Karpas-422 (cell line): ENCODE data around the gene ABCG5. TPM values are rescaled to one million over a fixed set of nuclear protein-coding genes. Genes with fewer than 3 reads are reported as not detected.

Experiments
- DNase-seq: peaks from one replicate; pipeline ENCODE4 v3.0.0-alpha.2; 2015
- H2AFZ ChIP-seq: fragments of 200-600 bp; sonication (generic); 2 replicates; pipeline ENCODE4 v1.6.1; 2014; ENCODE audit warnings: antibody characterized with exemption, low read length, mixed read lengths
- H3K27ac ChIP-seq: fragments of 200-600 bp; sonication (generic); 2 replicates; pipeline ENCODE4 v1.5.1; 2014; ENCODE audit warnings: mild to moderate bottlenecking, low read length, moderate library complexity
- H3K27me3 ChIP-seq: fragments of 200-600 bp; sonication (generic); 2 replicates; pipeline ENCODE4 v1.6.1; 2014; ENCODE audit warnings: low read length, mixed read lengths
- H3K36me3 ChIP-seq: fragments of 200-600 bp; sonication (generic); 2 replicates; pipeline ENCODE4 v1.6.1; 2014; ENCODE audit warnings: low read length, mixed read lengths; ENCODE audit not compliant: insufficient read depth
- H3K4me1 ChIP-seq: fragments of 200-600 bp; sonication (generic); 2 replicates; pipeline ENCODE4 v1.6.1; 2014; ENCODE audit warnings: mild to moderate bottlenecking, low read length, mixed read lengths
- H3K4me2 ChIP-seq: fragments of 200-600 bp; sonication (generic); 2 replicates; pipeline ENCODE4 v1.6.1; 2014; ENCODE audit warnings: low read length, low read depth, mild to moderate bottlenecking; ENCODE audit not compliant: poor library complexity, severe bottlenecking
- H3K4me3 ChIP-seq: fragments of 200-600 bp; sonication (generic); 2 replicates; pipeline ENCODE4 v1.5.1; 2014; ENCODE audit warnings: mild to moderate bottlenecking, antibody characterized with exemption, low read length, mixed read lengths
- H3K79me2 ChIP-seq: fragments of 200-600 bp; sonication (generic); 2 replicates; pipeline ENCODE4 v1.6.1; 2014; ENCODE audit warnings: mild to moderate bottlenecking, low read length, mixed read lengths
- H3K9ac ChIP-seq: fragments of 200-600 bp; sonication (generic); 2 replicates; pipeline ENCODE4 v1.6.0; 2014; ENCODE audit warnings: low read length
- H3K9me2 ChIP-seq: fragments of 200-600 bp; sonication (generic), shearing (Covaris generic); replicated peaks from 2 replicates; pipeline ENCODE4 v1.6.0; 2014; ENCODE audit warnings: mild to moderate bottlenecking, low read length, moderate library complexity; ENCODE audit not compliant: insufficient read depth
- H3K9me3 ChIP-seq: fragments of 300-700, 200-600 bp; sonication (generic); 2 replicates; pipeline ENCODE4 v1.6.1; 2014; ENCODE audit warnings: low read length, mixed read lengths
- H4K20me1 ChIP-seq: fragments of 200-600 bp; sonication (generic); 2 replicates; pipeline ENCODE4 v1.6.1; 2014; ENCODE audit warnings: mild to moderate bottlenecking, antibody characterized with exemption, low read length, low read depth; ENCODE audit not compliant: insufficient read depth
- total RNA-seq: library from RNA; depleted of rRNA; stranded (reverse); fragments of >200 nt; shearing (Covaris generic); gene quantifications from 2 replicates; pipeline ENCODE4 v1.2.3, GENCODE V29; 2014; ENCODE audit warnings: low replicate concordance

Gene ABCG5
- total RNA-seq, 1 experiment from 2014 or later: not detected

GRCh38 chr2:43794956-43795355, 43.7 kb downstream of the ABCG5 start:
- H2AFZ ChIP-seq: no peak overlapping the region
- H4K20me1 ChIP-seq: no peaks in the 10 kb centered on the region
- H3K9me2 ChIP-seq: no peaks in the 10 kb centered on the region
- no peaks in the 10 kb centered on the region for H3K9me3 ChIP-seq
- no peaks in the 10 kb centered on the region for H3K36me3 ChIP-seq
- no peak overlapping the region for H3K4me3 ChIP-seq
- no peaks in the 10 kb centered on the region for H3K27me3 ChIP-seq
- H3K4me2 ChIP-seq: no peak overlapping the region
- no peaks in the 10 kb centered on the region for H3K79me2 ChIP-seq
- H3K27ac ChIP-seq: no peak overlapping the region
- DNase-seq: no peak
- H3K9ac ChIP-seq: no peak overlapping the region
- H3K4me1 ChIP-seq: peaks cover 7% of the 10 kb centered on the region

- no peak overlapping the region for H3K4me2 ChIP-seq
- no peaks in the 10 kb centered on the region for H3K36me3 ChIP-seq
- H4K20me1 ChIP-seq: no peaks in the 10 kb centered on the region
- H3K27ac ChIP-seq: no peak overlapping the region
- H3K4me1 ChIP-seq: peaks cover 7% of the 10 kb centered on the region
- no peaks in the 10 kb centered on the region for H3K9me3 ChIP-seq
- no peaks in the 10 kb centered on the region for H3K27me3 ChIP-seq
- H3K9me2 ChIP-seq: no peaks in the 10 kb centered on the region
- DNase-seq: no peak
- H2AFZ ChIP-seq: no peak overlapping the region
- H3K4me3 ChIP-seq: no peak overlapping the region
- H3K79me2 ChIP-seq: no peaks in the 10 kb centered on the region
- no peak overlapping the region for H3K9ac ChIP-seq
Measured at GRCh38 chr2:43792653-43793052, 46.0 kb downstream of the ABCG5 start.

- Histone ChIP-seq H3K36me3 (no peaks in the 10 kb centered on the region), H3K27me3 (no peaks in the 10 kb centered on the region), H4K20me1 (no peaks in the 10 kb centered on the region), H3K4me1 (peaks cover 7% of the 10 kb centered on the region), H3K4me3 (no peak overlapping the region), H3K9ac (no peak overlapping the region), H3K27ac (no peak overlapping the region), H2AFZ (no peak overlapping the region), H3K79me2 (no peaks in the 10 kb centered on the region), H3K4me2 (no peak overlapping the region), H3K9me2 (no peaks in the 10 kb centered on the region), H3K9me3 (no peaks in the 10 kb centered on the region)
- no peak for DNase-seq
Measured at GRCh38 chr2:43791035-43791765, 47.4 kb downstream of the ABCG5 start.

- Histone ChIP-seq H3K79me2 (no peaks in the 10 kb centered on the region), H3K27ac (no peak overlapping the region), H3K9ac (no peak overlapping the region), H3K36me3 (no peaks in the 10 kb centered on the region), H2AFZ (no peak overlapping the region), H3K4me2 (no peak overlapping the region), H3K27me3 (no peaks in the 10 kb centered on the region), H3K4me1 (peaks cover 7% of the 10 kb centered on the region), H3K9me3 (no peaks in the 10 kb centered on the region), H3K4me3 (no peak overlapping the region), H3K9me2 (no peaks in the 10 kb centered on the region), H4K20me1 (no peaks in the 10 kb centered on the region)
- no peak for DNase-seq
Measured at GRCh38 chr2:43790147-43790546, 48.5 kb downstream of the ABCG5 start.

GRCh38 chr2:43788646-43789045, 50.0 kb downstream of the ABCG5 start:
- Histone ChIP-seq H3K27me3 (no peaks in the 10 kb centered on the region), H3K79me2 (no peaks in the 10 kb centered on the region)

GRCh38 chr2:43787895-43788294, 50.7 kb downstream of the ABCG5 start:
- H3K4me3 ChIP-seq: no peak overlapping the region
- no peak overlapping the region for H3K27ac ChIP-seq
- no peaks in the 10 kb centered on the region for H3K36me3 ChIP-seq
- no peak for DNase-seq
- no peaks in the 10 kb centered on the region for H4K20me1 ChIP-seq
- no peaks in the 10 kb centered on the region for H3K79me2 ChIP-seq
- no peak overlapping the region for H3K4me2 ChIP-seq
- no peaks in the 10 kb centered on the region for H3K27me3 ChIP-seq
- H2AFZ ChIP-seq: no peak overlapping the region
- no peaks in the 10 kb centered on the region for H3K9me3 ChIP-seq
- H3K9me2 ChIP-seq: no peaks in the 10 kb centered on the region
- no peaks in the 10 kb centered on the region for H3K4me1 ChIP-seq
- no peak overlapping the region for H3K9ac ChIP-seq

More at GRCh38 chr2:43788646-43789045, 50.0 kb downstream of the ABCG5 start:
- DNase-seq: no peak
- Histone ChIP-seq H3K9me2 (no peaks in the 10 kb centered on the region), H3K4me3 (no peak overlapping the region), H3K9ac (no peak overlapping the region), H4K20me1 (no peaks in the 10 kb centered on the region), H3K36me3 (no peaks in the 10 kb centered on the region), H3K4me1 (peaks cover 2% of the 10 kb centered on the region), H2AFZ (no peak overlapping the region), H3K4me2 (no peak overlapping the region), H3K9me3 (no peaks in the 10 kb centered on the region), H3K27ac (no peak overlapping the region)

GRCh38 chr2:43778233-43778632, 60.4 kb downstream of the ABCG5 start:
- H3K36me3 ChIP-seq: no peaks in the 10 kb centered on the region
- H3K79me2 ChIP-seq: peaks cover 7% of the 10 kb centered on the region
- no peaks in the 10 kb centered on the region for H3K27me3 ChIP-seq
- H3K4me2 ChIP-seq: no peak overlapping the region
- no peak overlapping the region for H2AFZ ChIP-seq
- H4K20me1 ChIP-seq: no peaks in the 10 kb centered on the region
- DNase-seq: no peak
- H3K9ac ChIP-seq: no peak overlapping the region
- H3K9me2 ChIP-seq: no peaks in the 10 kb centered on the region
- H3K27ac ChIP-seq: no peak overlapping the region
- H3K4me3 ChIP-seq: no peak overlapping the region
- H3K9me3 ChIP-seq: no peaks in the 10 kb centered on the region
- H3K4me1 ChIP-seq: peaks cover 8% of the 10 kb centered on the region

GRCh38 chr2:43777306-43777926, 61.2 kb downstream of the ABCG5 start:
- H3K9ac ChIP-seq: no peak overlapping the region
- peaks cover 8% of the 10 kb centered on the region for H3K4me1 ChIP-seq
- no peaks in the 10 kb centered on the region for H4K20me1 ChIP-seq
- no peaks in the 10 kb centered on the region for H3K9me2 ChIP-seq
- no peak for DNase-seq
- no peak overlapping the region for H3K27ac ChIP-seq
- H3K9me3 ChIP-seq: no peaks in the 10 kb centered on the region
- H3K4me3 ChIP-seq: no peak overlapping the region
- no peaks in the 10 kb centered on the region for H3K27me3 ChIP-seq
- H3K79me2 ChIP-seq: peaks cover 7% of the 10 kb centered on the region
- H3K36me3 ChIP-seq: no peaks in the 10 kb centered on the region
- H2AFZ ChIP-seq: no peak overlapping the region
- no peak overlapping the region for H3K4me2 ChIP-seq
